Metanephros (tissue), 2 donors: ENCODE measurements around the gene STKLD1. TPM values are rescaled to one million over a fixed set of nuclear protein-coding genes. Genes with fewer than 3 reads are reported as not detected.

Source experiments
- small RNA-seq: library from RNA; depleted of rRNA; stranded (forward); fragments of <200 nt; gene quantifications from one replicate; pipeline ENCODE3, GENCODE V24; 2014; ENCODE audit warnings: low replicate concordance
- total RNA-seq: library from RNA; depleted of rRNA; stranded (reverse); fragments of >200 nt; gene quantifications from one replicate; pipeline ENCODE4 v1.2.3, GENCODE V29; 2014

The STKLD1 gene
- total RNA-seq = 2.0 TPM

DNA sequence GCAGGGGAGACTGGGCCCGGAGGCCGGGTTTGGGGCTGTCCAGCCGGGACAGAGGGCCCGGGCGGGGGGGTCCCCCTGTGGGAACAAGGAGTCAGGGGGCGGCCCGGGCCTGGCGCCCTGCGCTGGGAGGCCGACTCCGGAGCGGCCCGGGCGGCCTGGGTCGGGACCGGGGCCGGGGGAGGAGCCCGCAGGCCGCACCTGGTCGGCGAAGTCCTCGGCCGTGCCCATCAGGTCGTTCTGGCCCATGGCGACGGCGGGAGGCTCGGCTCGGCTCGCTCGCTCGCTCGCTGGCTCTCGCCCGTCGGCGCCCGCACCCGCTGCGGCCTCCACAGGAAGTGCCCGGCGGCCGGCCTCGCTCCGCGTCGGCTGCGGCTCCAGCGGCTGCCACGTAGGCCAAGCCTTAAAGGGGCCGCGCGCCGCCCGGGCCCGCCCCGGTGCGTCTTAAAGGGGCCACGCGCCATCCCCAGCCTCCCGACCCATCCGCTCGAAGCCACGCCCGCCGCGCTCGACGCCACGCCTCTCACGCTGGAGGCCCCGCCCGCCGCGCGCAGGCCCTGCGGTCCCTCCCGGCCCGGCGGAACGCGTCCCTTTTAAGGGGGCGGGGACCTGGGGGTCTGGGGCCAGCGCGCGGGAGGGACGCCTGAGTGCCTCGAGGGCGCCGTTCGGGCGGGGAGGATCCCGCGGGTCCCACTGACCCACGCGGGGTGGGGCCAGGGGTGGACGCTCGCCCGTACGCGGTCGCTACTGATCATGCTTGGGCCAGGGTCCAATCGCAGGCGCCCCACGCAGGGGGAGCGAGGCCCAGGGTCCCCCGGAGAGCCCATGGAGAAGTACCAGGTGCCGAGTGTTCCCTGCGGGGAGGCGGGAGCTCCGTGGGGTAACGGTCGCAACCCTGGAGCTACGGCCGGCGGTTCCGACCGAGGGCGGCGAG, at the start of gene STKLD1, which contains the start of gene SURF4:
Gene STKLD1 (plus strand): TSS at position 643 of the 931 bp plus-strand sequence. CDS start 108 bp downstream, at position 751.
Gene SURF4 (minus strand): TSS at position 337 of the 931 bp plus-strand sequence. CDS start 91 bp downstream, at position 246.

DNA sequence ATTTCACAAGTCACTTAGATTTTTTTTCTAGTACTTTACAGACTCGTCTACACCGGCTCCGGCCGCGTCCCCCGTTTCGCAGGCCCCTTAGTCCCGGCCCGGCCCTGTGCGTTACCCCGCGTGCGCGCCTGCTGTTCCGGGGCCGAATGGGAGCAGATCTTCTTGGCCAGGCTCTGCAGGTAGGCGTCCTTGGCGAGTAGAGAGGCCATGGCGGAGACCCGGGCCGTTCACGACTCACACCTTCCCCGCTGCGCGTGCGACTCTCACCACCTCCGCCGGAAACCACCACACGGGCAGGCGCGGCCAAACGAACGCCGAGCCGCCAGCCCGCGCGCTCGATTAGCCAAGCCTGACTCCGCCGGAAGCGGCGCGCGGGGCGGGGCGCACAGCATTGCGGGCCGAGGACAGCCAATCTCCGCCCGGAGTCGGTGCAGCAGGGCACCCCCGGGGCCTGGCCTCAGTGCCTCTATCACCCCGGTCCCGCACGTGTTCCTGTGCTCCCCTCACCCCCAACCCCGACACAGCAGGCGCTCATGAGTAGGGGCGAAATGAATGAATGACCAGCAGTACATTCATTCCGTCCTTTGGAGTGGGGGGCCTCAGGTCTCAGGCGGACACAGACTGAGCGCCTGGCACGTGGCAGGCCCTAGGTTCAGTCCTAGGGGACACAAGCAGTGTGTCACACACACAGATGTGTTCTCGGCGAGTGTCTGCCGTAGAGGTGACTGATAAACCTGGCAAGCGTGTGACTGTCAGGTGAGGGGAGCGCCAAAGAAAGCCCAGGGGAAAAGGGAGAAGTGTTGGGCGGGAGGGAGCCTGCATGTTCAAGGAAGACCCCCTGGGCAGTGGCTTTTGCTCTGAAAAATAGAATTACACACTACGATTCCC, 40.0 kb upstream of the STKLD1 start, which contains the start of gene SURF6:
Gene SURF6 (minus strand): TSS at position 265 of the 888 bp plus-strand sequence. CDS start 56 bp downstream, at position 209.

DNA sequence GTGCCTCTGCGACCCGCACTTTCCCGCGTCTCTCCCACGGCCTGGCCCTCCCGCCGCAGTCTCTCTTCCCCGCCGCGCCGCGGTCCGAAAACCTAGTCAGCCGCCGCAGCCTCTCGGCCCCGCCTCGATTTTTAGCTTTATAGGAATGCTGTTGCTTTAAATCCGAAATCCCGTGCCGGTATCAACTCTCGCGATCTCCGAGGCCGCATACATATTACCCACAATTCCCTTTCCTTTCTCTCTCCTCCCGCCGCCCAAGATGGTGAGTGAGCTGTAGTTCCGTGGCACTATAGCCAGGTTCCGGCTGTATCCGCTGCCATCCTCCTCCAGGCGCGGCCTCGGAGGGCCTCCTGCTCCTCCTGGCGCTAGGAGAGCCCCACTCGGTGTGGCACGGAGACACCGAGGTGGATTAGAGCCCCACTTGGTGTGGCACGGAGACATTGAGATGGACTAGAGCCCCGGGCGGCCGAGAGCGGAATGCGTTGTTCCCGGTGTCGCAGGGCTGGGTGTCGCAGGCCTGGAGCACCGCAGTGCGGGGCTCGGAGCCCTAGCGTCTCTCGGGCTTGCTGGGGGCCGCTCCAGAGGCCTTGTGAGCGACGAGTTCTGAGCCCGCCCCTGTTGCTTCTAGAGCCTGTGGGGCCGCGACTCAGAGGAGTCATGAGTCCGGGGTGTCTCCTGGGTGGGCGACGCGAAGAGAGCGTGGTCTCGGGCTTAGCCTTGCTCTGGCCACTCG, 28.0 kb upstream of the STKLD1 start, which contains the start of the genes MED22 and RPL7A:
Gene MED22 (minus strand): TSS at position 147 of the 733 bp plus-strand sequence. CDS start 1,469 bp downstream, outside the sequence.
Gene RPL7A (plus strand): TSS at position 234 of the 733 bp plus-strand sequence. CDS start 26 bp downstream, at position 260.

GRCh38 chr9:133356391-133357091, 19.6 kb upstream of the STKLD1 start, which contains the start of the genes SURF1 and SURF2:
Gene SURF1 (minus strand): TSS chr9:133356487. CDS start chr9:133356453, 34 bp downstream.
Gene SURF2 (plus strand): TSS chr9:133356550. CDS start chr9:133356593, 43 bp downstream.

GRCh38 chr9:133417541-133418461, 41.6 kb downstream of the STKLD1 start, which contains the start of gene REXO4:
Gene REXO4 (minus strand): TSS chr9:133418010. CDS start chr9:133417844, 166 bp downstream.

DNA sequence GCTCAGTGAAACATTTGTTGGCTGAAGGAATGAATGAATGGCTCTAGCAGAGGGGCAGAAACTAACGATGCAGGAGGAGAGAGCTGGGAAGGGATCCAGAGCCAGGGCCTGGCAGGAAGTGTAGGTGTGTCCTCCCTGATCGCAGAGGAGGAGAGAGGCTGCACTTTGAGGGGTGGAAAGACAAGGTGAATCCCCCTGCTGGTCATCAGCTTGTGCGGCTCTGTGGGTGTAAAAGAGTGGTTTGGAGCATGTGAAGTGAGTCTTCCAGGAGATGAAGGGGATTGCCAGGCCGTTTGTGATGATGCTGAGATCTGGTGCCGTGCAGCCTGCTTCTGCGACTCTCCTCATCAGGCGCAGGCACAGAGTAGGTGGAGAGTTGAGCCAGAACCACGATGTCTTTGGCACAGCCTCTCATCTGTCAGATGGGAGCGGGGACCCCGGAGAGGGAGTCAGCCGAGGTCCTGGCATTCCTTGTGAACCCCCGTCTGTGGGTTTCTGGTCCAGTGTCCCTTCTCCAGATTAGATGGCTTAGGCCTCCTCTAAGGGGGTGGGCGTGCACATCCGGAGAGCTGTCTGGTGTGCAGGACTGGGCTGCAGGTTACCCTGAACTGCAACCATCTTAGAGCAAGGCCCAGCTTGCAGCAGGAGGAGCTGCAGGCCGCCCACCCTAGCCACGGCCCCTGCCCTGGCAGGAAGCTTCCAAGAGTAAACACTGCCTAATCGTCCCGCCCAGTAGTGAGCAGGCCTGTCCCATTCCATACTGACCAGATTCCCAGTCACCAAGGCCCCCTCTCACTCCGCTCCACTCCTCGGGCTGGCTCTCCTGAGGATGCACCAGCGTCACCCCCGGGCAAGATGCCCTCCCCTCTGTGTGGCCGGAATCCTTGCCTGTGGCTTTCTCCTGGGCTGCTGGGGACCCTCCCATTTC, 45.7 kb downstream of the STKLD1 start, which contains the start of gene ADAMTS13:
Gene ADAMTS13 (plus strand): TSS at position 753 of the 928 bp plus-strand sequence. CDS start 77 bp downstream, at position 830.

Small RNA genes lying within 50 kb of the gene (small RNA-seq; reads per million reads assigned to genes)
- gene RF00019 (not detected), gene SNORD24 (not detected), gene SNORD36A (not detected), gene SNORD36B (not detected), gene SNORD36C (not detected)

Other genes with a start within 250 kb of the STKLD1 start
- gene GBGT1, start 212.5 kb upstream of the STKLD1 start, total RNA-seq = 5.6 TPM
- not detected for gene OBP2B, start 167.1 kb upstream of the STKLD1 start, total RNA-seq
- 5.1 TPM for gene ABO, start 101.2 kb upstream of the STKLD1 start, total RNA-seq
- gene SURF6, start 40.2 kb upstream of the STKLD1 start, total RNA-seq = 18.0 TPM
- 27.1 TPM for gene MED22, start 28.2 kb upstream of the STKLD1 start, total RNA-seq
- 1,659 TPM for gene RPL7A, start 28.1 kb upstream of the STKLD1 start, total RNA-seq
- 29.8 TPM for gene SURF1, start 19.9 kb upstream of the STKLD1 start, total RNA-seq
- gene SURF2, start 19.8 kb upstream of the STKLD1 start, total RNA-seq = 22.6 TPM
- 148 TPM for gene SURF4, start 306 bp upstream of the STKLD1 start, total RNA-seq
- gene REXO4, start 41.6 kb downstream of the STKLD1 start, total RNA-seq = 15.8 TPM
- 6.0 TPM for gene ADAMTS13, start 46.0 kb downstream of the STKLD1 start, total RNA-seq
- 23.3 TPM for gene CACFD1, start 83.6 kb downstream of the STKLD1 start, total RNA-seq
- 4.0 TPM for gene SLC2A6, start 102.7 kb downstream of the STKLD1 start, total RNA-seq
- 2.8 TPM for gene MYMK, start 148.6 kb downstream of the STKLD1 start, total RNA-seq
- gene ADAMTSL2, start 158.3 kb downstream of the STKLD1 start, total RNA-seq = 8.9 TPM
- 2.7 TPM for gene FAM163B, start 233.0 kb downstream of the STKLD1 start, total RNA-seq